H9 (cell line): ENCODE results near the gene CD3D. TPM values are rescaled to one million over a fixed set of nuclear protein-coding genes. Genes with fewer than 3 reads are reported as not detected.

Experiments
- DNase-seq: peaks from one replicate; pipeline ENCODE4 v3.0.0-alpha.2; 2017
- H2AFZ ChIP-seq: one replicate; pipeline ENCODE4 v1.6.1; 2013; ENCODE audit warnings: mild to moderate bottlenecking, low read length, control low read depth, moderate library complexity
- H2AK5ac ChIP-seq: 2 replicates; pipeline ENCODE4 v1.6.1; 2013; ENCODE audit warnings: low read length, control low read depth, mixed read lengths; ENCODE audit not compliant: insufficient read length
- H2BK120ac ChIP-seq: one replicate; pipeline ENCODE4 v1.6.1; 2013; ENCODE audit warnings: low read depth, mild to moderate bottlenecking, low read length, control low read depth, inconsistent platforms; ENCODE audit not compliant: poor library complexity, severe bottlenecking
- H2BK12ac ChIP-seq: 2 replicates; pipeline ENCODE4 v1.6.1; 2013; ENCODE audit warnings: low read length, control low read depth, mixed read lengths, low read depth; ENCODE audit not compliant: insufficient read length
- H2BK15ac ChIP-seq: 2 replicates; pipeline ENCODE4 v1.6.1; 2013; ENCODE audit warnings: low read depth, low read length, control low read depth
- H2BK20ac ChIP-seq: one replicate; pipeline ENCODE4 v1.6.1; 2013; ENCODE audit warnings: low read depth, mild to moderate bottlenecking, low read length, control low read depth, inconsistent platforms; ENCODE audit not compliant: poor library complexity, severe bottlenecking
- H2BK5ac ChIP-seq: 2 replicates; pipeline ENCODE4 v1.6.1; 2013; ENCODE audit warnings: low read length, control low read depth, mixed read lengths; ENCODE audit not compliant: insufficient read length
- H3K14ac ChIP-seq: 2 replicates; pipeline ENCODE4 v1.6.1; 2013; ENCODE audit warnings: low read length, control low read depth; ENCODE audit not compliant: insufficient read depth
- H3K18ac ChIP-seq: 2 replicates; pipeline ENCODE4 v1.6.1; 2013; ENCODE audit warnings: low read depth, mild to moderate bottlenecking, mixed read lengths, low read length, control low read depth; ENCODE audit not compliant: insufficient read length
- H3K23ac ChIP-seq: 2 replicates; pipeline ENCODE4 v1.6.1; 2013; ENCODE audit warnings: low read length, control low read depth, mixed read lengths, low read depth; ENCODE audit not compliant: insufficient read length
- H3K23me2 ChIP-seq: 2 replicates; pipeline ENCODE4 v1.6.1; 2013; ENCODE audit warnings: low read depth, mild to moderate bottlenecking, mixed read lengths, low read length, control low read depth; ENCODE audit not compliant: insufficient read length, poor library complexity, severe bottlenecking
- H3K27ac ChIP-seq: 2 replicates; pipeline ENCODE4 v1.5.1; 2013; ENCODE audit warnings: low read length, control low read depth, mixed read lengths, low read depth; ENCODE audit not compliant: insufficient read length
- H3K27me3 ChIP-seq: 2 replicates; pipeline ENCODE4 v1.6.1; 2013; ENCODE audit warnings: low read length, control low read depth, inconsistent platforms; ENCODE audit not compliant: insufficient read depth
- H3K4ac ChIP-seq: 2 replicates; pipeline ENCODE4 v1.6.1; 2013; ENCODE audit warnings: low read depth, mild to moderate bottlenecking, control low read depth, inconsistent platforms, low read length, moderate library complexity
- H3K4me1 ChIP-seq: 2 replicates; pipeline ENCODE4 v1.6.1; 2013; ENCODE audit warnings: low read length, control low read depth, inconsistent platforms; ENCODE audit not compliant: insufficient read depth
- H3K4me2 ChIP-seq: 2 replicates; pipeline ENCODE4 v1.6.1; 2013; ENCODE audit warnings: low read length, control low read depth, mixed read lengths; ENCODE audit not compliant: insufficient read length, insufficient read depth
- H3K56ac ChIP-seq: 2 replicates; pipeline ENCODE4 v1.6.1; 2013; ENCODE audit warnings: low read depth, mild to moderate bottlenecking, mixed read lengths, low read length, control low read depth; ENCODE audit not compliant: insufficient read length
- H3K79me1 ChIP-seq: 2 replicates; pipeline ENCODE4 v1.6.1; 2013; ENCODE audit warnings: low read depth, mild to moderate bottlenecking, moderate library complexity, low read length, control low read depth, inconsistent platforms; ENCODE audit not compliant: insufficient read depth, poor library complexity, severe bottlenecking
- H3K79me2 ChIP-seq: 2 replicates; pipeline ENCODE4 v1.6.1; 2013; ENCODE audit warnings: low read length, control low read depth, inconsistent platforms; ENCODE audit not compliant: insufficient read depth
- H3K9ac ChIP-seq: 2 replicates; pipeline ENCODE4 v1.6.1; 2013; ENCODE audit warnings: low read length, control low read depth, mixed read lengths; ENCODE audit not compliant: insufficient read length; ENCODE audit errors: extremely low read depth
- H3K9me3 ChIP-seq: one replicate; pipeline ENCODE4 v1.6.1; 2013; ENCODE audit warnings: low read depth, low read length, inconsistent platforms; ENCODE audit not compliant: control insufficient read depth
- H3T11ph ChIP-seq: one replicate; pipeline ENCODE4 v1.6.1; 2013; ENCODE audit warnings: mild to moderate bottlenecking, low read length, control low read depth, inconsistent platforms
- H4K20me1 ChIP-seq: one replicate; pipeline ENCODE4 v1.6.1; 2013; ENCODE audit not compliant: control insufficient read depth, insufficient read length, insufficient read depth
- H4K5ac ChIP-seq: 2 replicates; pipeline ENCODE4 v1.6.1; 2013; ENCODE audit warnings: low read depth, mild to moderate bottlenecking, mixed read lengths, low read length, control low read depth; ENCODE audit not compliant: insufficient read length
- H4K8ac ChIP-seq: replicated peaks from 2 replicates; pipeline ENCODE4 v1.6.1; 2013; ENCODE audit warnings: low read length, control low read depth, mixed read lengths, low read depth; ENCODE audit not compliant: insufficient read length
- H4K91ac ChIP-seq: 2 replicates; pipeline ENCODE4 v1.6.1; 2013; ENCODE audit warnings: low read depth, mild to moderate bottlenecking, moderate library complexity, mixed read lengths, low read length, control low read depth; ENCODE audit not compliant: insufficient read length
- H3K27ac Mint-ChIP-seq, 3 experiments: 2 replicates in 2 of 3; 3 replicates in 1 of 3; pipeline ENCODE4 v1.8.0; 2020 to 2021; ENCODE audit warnings: mixed read lengths in 3 of 3, mild to moderate bottlenecking in 1 of 3, moderate library complexity in 1 of 3
- H3K27me3 Mint-ChIP-seq: 2 replicates; pipeline ENCODE4 v1.8.0; 2021; ENCODE audit warnings: low read depth, mild to moderate bottlenecking, moderate library complexity, mixed read lengths
- H3K36me3 Mint-ChIP-seq, 3 experiments: 2 replicates in 2 of 3; 3 replicates in 1 of 3; pipeline ENCODE4 v1.8.0; 2020 to 2021; ENCODE audit warnings: low read depth in 3 of 3, mixed read lengths in 3 of 3; ENCODE audit not compliant: insufficient read depth in 1 of 3
- H3K4me1 Mint-ChIP-seq, 2 experiments: 2 replicates each; pipeline ENCODE4 v1.8.0; 2020; ENCODE audit warnings: mixed read lengths in 2 of 2
- H3K4me3 Mint-ChIP-seq, 2 experiments: 2 replicates in 1 of 2; 3 replicates in 1 of 2; pipeline ENCODE4 v1.8.0; 2020 to 2021; ENCODE audit warnings: mild to moderate bottlenecking in 2 of 2, mixed read lengths in 2 of 2, moderate library complexity in 1 of 2
- H3K9me3 Mint-ChIP-seq, 2 experiments: 2 replicates in 1 of 2; 3 replicates in 1 of 2; pipeline ENCODE4 v1.8.0; 2020; ENCODE audit warnings: mild to moderate bottlenecking in 2 of 2, mixed read lengths in 2 of 2, moderate library complexity in 1 of 2
- WGBS: extraction: QIAGEN DNeasy Blood & Tissue Kit; methylation state at CpG from one replicate; pipeline ENCODE4 v1.1.7; 2013; ENCODE audit warnings: missing lambda C conversion rate, low lambda C conversion rate, mixed read lengths; ENCODE audit not compliant: insufficient read length; ENCODE audit errors: extremely low coverage; 5-methylcytosine and 5-hydroxymethylcytosine counted together
- total RNA-seq: library from RNA; stranded (reverse); gene quantifications from 2 replicates; pipeline ENCODE4 v1.2.1, GENCODE V29; 2021
- TF ChIP-seq, protein P1 (sequence below): fragments of 200-600 bp; sonication (generic); conservative IDR thresholded peaks from 3 replicates; pipeline ENCODE4 v1.8.0; 2021; ENCODE audit warnings: antibody characterized with exemption, mild to moderate bottlenecking

CD3D gene
- total RNA-seq, 1 experiment from 2014 or later: not detected

DNA sequence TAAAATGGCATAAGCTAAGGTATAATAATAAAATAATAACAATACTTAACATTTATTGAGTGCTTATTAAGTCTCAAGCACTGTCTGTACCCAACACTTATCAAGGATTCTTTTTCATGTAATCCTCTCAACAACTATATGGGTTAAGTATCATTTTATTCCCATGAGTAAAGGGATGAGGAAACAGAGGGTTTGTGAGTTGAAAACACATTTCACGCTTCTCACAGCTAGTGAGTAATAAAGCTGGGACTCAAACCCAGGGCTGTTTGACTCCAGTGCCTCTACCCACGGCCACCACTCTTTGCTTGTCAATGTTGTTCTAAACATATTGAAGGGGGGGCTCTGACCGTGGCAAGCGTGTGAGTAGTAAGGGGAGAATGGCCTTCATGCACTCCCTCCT, 29.3 kb downstream of the CD3D start:
- Mint-ChIP-seq H3K4me1 (peaks cover 28 to 35% of the 10 kb centered on the region in 2 experiments), H3K27me3 (peaks cover 29% of the 10 kb centered on the region), H3K4me3 (no peak overlapping the region)

More for the DNA sequence above, 29.3 kb downstream of the CD3D start:
- Histone ChIP-seq H4K8ac (no peak overlapping the region), H3K23ac (no peak overlapping the region), H4K20me1 (no peaks in the 10 kb centered on the region), H3K27me3 (no peaks in the 10 kb centered on the region), H2BK120ac (no peak overlapping the region), H3K4ac (no peak overlapping the region), H3T11ph (no peak overlapping the region), H3K4me1 (peaks cover 6% of the 10 kb centered on the region; the same call in 1 of the 2 replicates), H3K23me2 (peaks cover 9% of the 10 kb centered on the region), H3K18ac (no peak overlapping the region), H4K5ac (no peak overlapping the region), H2AK5ac (no peak overlapping the region), H3K14ac (no peak overlapping the region), H2BK20ac (no peak overlapping the region), H3K56ac (no peak overlapping the region), H3K79me1 (no peaks in the 10 kb centered on the region), H2BK15ac (no peak overlapping the region), H3K4me2 (no peak overlapping the region), H2BK5ac (no peak overlapping the region), H2AFZ (no peak overlapping the region), H2BK12ac (no peak overlapping the region), H3K9me3 (no peaks in the 10 kb centered on the region), H3K9ac (no peak overlapping the region), H4K91ac (no peak overlapping the region), H3K79me2 (no peaks in the 10 kb centered on the region), H3K27ac (no peak overlapping the region)
- Mint-ChIP-seq H3K27ac (no peak overlapping the region), H3K36me3 (peaks cover 0 to 3% (median 2%) of the 10 kb centered on the region in 3 experiments; a peak in 2 of 7 replicates), H3K9me3 (peaks cover 0 to 3% of the 10 kb centered on the region in 2 experiments; a peak in 2 of 5 replicates)
- TF ChIP-seq, protein P1, sequence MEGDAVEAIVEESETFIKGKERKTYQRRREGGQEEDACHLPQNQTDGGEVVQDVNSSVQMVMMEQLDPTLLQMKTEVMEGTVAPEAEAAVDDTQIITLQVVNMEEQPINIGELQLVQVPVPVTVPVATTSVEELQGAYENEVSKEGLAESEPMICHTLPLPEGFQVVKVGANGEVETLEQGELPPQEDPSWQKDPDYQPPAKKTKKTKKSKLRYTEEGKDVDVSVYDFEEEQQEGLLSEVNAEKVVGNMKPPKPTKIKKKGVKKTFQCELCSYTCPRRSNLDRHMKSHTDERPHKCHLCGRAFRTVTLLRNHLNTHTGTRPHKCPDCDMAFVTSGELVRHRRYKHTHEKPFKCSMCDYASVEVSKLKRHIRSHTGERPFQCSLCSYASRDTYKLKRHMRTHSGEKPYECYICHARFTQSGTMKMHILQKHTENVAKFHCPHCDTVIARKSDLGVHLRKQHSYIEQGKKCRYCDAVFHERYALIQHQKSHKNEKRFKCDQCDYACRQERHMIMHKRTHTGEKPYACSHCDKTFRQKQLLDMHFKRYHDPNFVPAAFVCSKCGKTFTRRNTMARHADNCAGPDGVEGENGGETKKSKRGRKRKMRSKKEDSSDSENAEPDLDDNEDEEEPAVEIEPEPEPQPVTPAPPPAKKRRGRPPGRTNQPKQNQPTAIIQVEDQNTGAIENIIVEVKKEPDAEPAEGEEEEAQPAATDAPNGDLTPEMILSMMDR: no peak
- DNase-seq: no peak
- no CpG with 5 or more reads among the region's 4 CpGs for WGBS
